Peyer's patch (tissue), 4 donors: ENCODE data around the gene PDCD1LG2.

Experiments
- CTCF ChIP-seq, 6 experiments: fragments of 450-650 bp in 4 of 6; fragments of 200-600 bp in 2 of 6; sonication (generic) in 1 of 6; IDR thresholded peaks; one replicate each; pipeline ENCODE4 v1.5.1; 2017 to 2019; ENCODE audit warnings: antibody characterized with exemption in 6 of 6, mild to moderate bottlenecking in 3 of 6, moderate library complexity in 1 of 6
- POLR2A ChIP-seq, 2 donors: fragments of 450-650 bp; IDR thresholded peaks; one replicate each; pipeline ENCODE4 v1.5.1; 2017; ENCODE audit warnings: antibody characterized with exemption in 2 of 2, mild to moderate bottlenecking in 2 of 2, moderate library complexity in 2 of 2

- TF ChIP-seq POLR2A (IDR thresholded peaks at IDR 0.05) (no peak), CTCF (IDR thresholded peaks at IDR 0.05) (no peak)
Measured at GRCh38 chr9:5574097-5574496, 63.8 kb downstream of the PDCD1LG2 start.
